ENCODE measurements around the gene CALML5.

GRCh38 chr10:5547931-5548660 lies 48.7 kb upstream of the CALML5 start:
- no peak for TF ChIP-seq EZH2 (IDR thresholded peaks at IDR 0.05; ENCODE audit: borderline replicate concordance, insufficient read depth, low read length, poor library complexity, severe bottlenecking)
- no peak for TF ChIP-seq REST (IDR thresholded peaks at IDR 0.05; ENCODE audit: borderline replicate concordance)
- TF ChIP-seq, protein P1, sequence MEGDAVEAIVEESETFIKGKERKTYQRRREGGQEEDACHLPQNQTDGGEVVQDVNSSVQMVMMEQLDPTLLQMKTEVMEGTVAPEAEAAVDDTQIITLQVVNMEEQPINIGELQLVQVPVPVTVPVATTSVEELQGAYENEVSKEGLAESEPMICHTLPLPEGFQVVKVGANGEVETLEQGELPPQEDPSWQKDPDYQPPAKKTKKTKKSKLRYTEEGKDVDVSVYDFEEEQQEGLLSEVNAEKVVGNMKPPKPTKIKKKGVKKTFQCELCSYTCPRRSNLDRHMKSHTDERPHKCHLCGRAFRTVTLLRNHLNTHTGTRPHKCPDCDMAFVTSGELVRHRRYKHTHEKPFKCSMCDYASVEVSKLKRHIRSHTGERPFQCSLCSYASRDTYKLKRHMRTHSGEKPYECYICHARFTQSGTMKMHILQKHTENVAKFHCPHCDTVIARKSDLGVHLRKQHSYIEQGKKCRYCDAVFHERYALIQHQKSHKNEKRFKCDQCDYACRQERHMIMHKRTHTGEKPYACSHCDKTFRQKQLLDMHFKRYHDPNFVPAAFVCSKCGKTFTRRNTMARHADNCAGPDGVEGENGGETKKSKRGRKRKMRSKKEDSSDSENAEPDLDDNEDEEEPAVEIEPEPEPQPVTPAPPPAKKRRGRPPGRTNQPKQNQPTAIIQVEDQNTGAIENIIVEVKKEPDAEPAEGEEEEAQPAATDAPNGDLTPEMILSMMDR (IDR thresholded peaks at IDR 0.05; ENCODE audit: poor library complexity, severe bottlenecking), result no peak
- no peak for TF ChIP-seq EP300 (conservative IDR thresholded peaks at IDR 0.05; ENCODE audit: poor library complexity, severe bottlenecking)
- TF ChIP-seq RAD21 (conservative IDR thresholded peaks at IDR 0.05), result no peak

Data from neural cell (in vitro differentiated cells).